K562 (cell line): Measurements from ENCODE around the gene CD9. TPM values are rescaled to one million over a fixed set of nuclear protein-coding genes. Genes with fewer than 3 reads are reported as not detected.

Experiments
- ATAC-seq: fragments of 200-7000 bp; cut with Tn5 transposase; 3 replicates; pipeline ENCODE4 v1.9.1; 2020; ENCODE audit warnings: moderate library complexity
- BruUV-seq: library from RNA; stranded (reverse); fragments of 400-500 nt; replicated peaks from 2 replicates; lab custom pipeline; 2021; lab: Mats Ljungman, UMichigan
- CTCF ChIA-PET: fragments of 300-600 bp; formaldehyde crosslinking; extraction: SDS; loops from one replicate; lab custom pipeline; 2021; ENCODE audit warnings: low intra/inter-chr PET ratio; lab: Yijun Ruan, JAX
- POLR2A ChIA-PET: fragments of 300-600, 350-650 bp; sonication (Branson Sonifier 250); formaldehyde crosslinking; extraction: SDS; loops from one replicate; lab custom pipeline; 2021; ENCODE audit warnings: antibody characterized with exemption, inconsistent platforms; lab: Yijun Ruan, JAX
- DNase-seq, 4 experiments: peaks; one replicate each; pipeline versions ENCODE4 v3.0.0 to v3.0.0-alpha.2; 2011 to 2018; ENCODE audit warnings: low spot score in 3 of 4, mixed read lengths in 3 of 4; ENCODE audit errors: extremely low read depth in 1 of 4
- FAIRE-seq: peaks from 2 replicates; lab custom pipeline; 2011; peaks lifted over from hg19 to GRCh38; lab: Jason Lieb, UNC
- H2AFZ ChIP-seq: 2 replicates; pipeline ENCODE4 v1.6.0; 2011; ENCODE audit warnings: low read depth, low read length, control low read depth, inconsistent platforms
- H3K27ac ChIP-seq: fragments of 200-600 bp; 3 replicates; pipeline ENCODE4 v1.8.0; 2011; ENCODE audit warnings: low read depth, mild to moderate bottlenecking, control low read depth, inconsistent platforms, low read length, moderate library complexity, mixed read lengths; ENCODE audit errors: extremely low read depth
- H3K27me3 ChIP-seq, 2 experiments: fragments of 300-600 bp in 1 of 2; 2 replicates in 1 of 2; 3 replicates in 1 of 2; pipeline versions ENCODE4 v1.6.0 to v1.8.0; 2011; ENCODE audit warnings: inconsistent platforms in 2 of 2, low read length in 2 of 2, mild to moderate bottlenecking in 1 of 2, mixed read lengths in 1 of 2, moderate library complexity in 1 of 2; ENCODE audit not compliant: control insufficient read depth in 2 of 2, insufficient read depth in 2 of 2
- H3K36me3 ChIP-seq: fragments of 300-600 bp; 3 replicates; pipeline ENCODE4 v1.8.0; 2011; ENCODE audit warnings: mild to moderate bottlenecking, low read length, inconsistent platforms; ENCODE audit not compliant: control insufficient read depth, insufficient read depth
- H3K4me1 ChIP-seq, 2 experiments: fragments of 200-600 bp in 1 of 2; replicated peaks in 1 of 2; 2 replicates in 1 of 2; 3 replicates in 1 of 2; pipeline versions ENCODE4 v1.5.1 to v1.8.0; 2011; ENCODE audit warnings: inconsistent platforms in 2 of 2, low read length in 2 of 2, mild to moderate bottlenecking in 1 of 2, mixed read lengths in 1 of 2, moderate library complexity in 1 of 2; ENCODE audit not compliant: control insufficient read depth in 2 of 2, insufficient read depth in 2 of 2
- H3K4me2 ChIP-seq: 2 replicates; pipeline ENCODE4 v1.6.1; 2011; ENCODE audit warnings: low read length, control low read depth, inconsistent platforms, mixed read lengths; ENCODE audit not compliant: insufficient read depth
- H3K4me3 ChIP-seq: fragments of 200-600 bp; sonication (generic), shearing (Covaris generic); 2 replicates; pipeline ENCODE4 v1.5.1; 2016; ENCODE audit warnings: control low read depth, inconsistent platforms
- H3K79me2 ChIP-seq: fragments of 200-600 bp; 3 replicates; pipeline ENCODE4 v1.8.0; 2011; ENCODE audit warnings: low read length, inconsistent platforms; ENCODE audit not compliant: control insufficient read depth, insufficient read depth
- H3K9ac ChIP-seq, 2 experiments: 2 replicates each; pipeline versions ENCODE4 v1.6.0 to v1.6.1; 2011; ENCODE audit warnings: low read depth in 2 of 2, low read length in 2 of 2, control low read depth in 1 of 2, inconsistent platforms in 1 of 2, mild to moderate bottlenecking in 1 of 2, mixed read lengths in 1 of 2; ENCODE audit not compliant: insufficient read depth in 1 of 2
- H3K9me1 ChIP-seq: one replicate; pipeline ENCODE4 v1.6.0; 2011; ENCODE audit warnings: inconsistent platforms, mild to moderate bottlenecking, low read length, moderate library complexity; ENCODE audit not compliant: control insufficient read depth, insufficient read depth
- H3K9me3 ChIP-seq: replicated peaks from 2 replicates; pipeline ENCODE4 v1.5.1; 2011; ENCODE audit warnings: low read depth, low read length, inconsistent platforms; ENCODE audit not compliant: control insufficient read depth, insufficient read depth
- H4K20me1 ChIP-seq: replicated peaks from 2 replicates; pipeline ENCODE4 v1.6.1; 2011; ENCODE audit warnings: low read length, inconsistent platforms, mixed read lengths; ENCODE audit not compliant: control insufficient read depth, insufficient read depth
- ATF2 ChIP-seq: sonication (generic); formaldehyde crosslinking; IDR thresholded peaks from 2 replicates; pipeline ENCODE4 v1.8.1; 2022; ENCODE audit warnings: missing genetic modification reagents
- ELF2 ChIP-seq: fragments of 250-450 bp; sonication (Bioruptor Pico); IDR thresholded peaks from 2 replicates; pipeline ENCODE4 v1.5.0; 2021; ENCODE audit warnings: mild to moderate bottlenecking
- GATA2 ChIP-seq: sonication (generic); formaldehyde crosslinking; IDR thresholded peaks from 2 replicates; pipeline ENCODE4 v1.4.0; 2020; ENCODE audit warnings: mild to moderate bottlenecking, missing genetic modification reagents
- NFIC ChIP-seq: fragments of 450-650 bp; IDR thresholded peaks from 2 replicates; pipeline ENCODE4 v1.6.1; 2017; ENCODE audit warnings: mild to moderate bottlenecking, inconsistent platforms
- NUFIP1 ChIP-seq: fragments of 450-650 bp; IDR thresholded peaks from 2 replicates; pipeline ENCODE4 v1.6.1; 2018; ENCODE audit not compliant: partially characterized antibody
- SMARCA4 ChIP-seq: fragments of 450-650 bp; IDR thresholded peaks from 2 replicates; pipeline ENCODE4 v1.6.1; 2016
- SMARCE1 ChIP-seq: fragments of 450-650 bp; IDR thresholded peaks from 2 replicates; pipeline ENCODE4 v1.7.1; 2016; ENCODE audit warnings: mild to moderate bottlenecking
- THAP7 ChIP-seq: fragments of 250-450 bp; sonication (Bioruptor Pico); IDR thresholded peaks from 2 replicates; pipeline ENCODE4 v1.5.0; 2021
- ZNF740 ChIP-seq, 3 experiments: fragments of 200-800 bp in 1 of 3; sonication (Bioruptor generic) in 1 of 3; sonication (generic) in 1 of 3; formaldehyde crosslinking in 1 of 3; IDR thresholded peaks; 2 replicates each; pipeline versions ENCODE4 v1.6.1 to v1.8.0; 2016 to 2022; ENCODE audit warnings: mild to moderate bottlenecking in 2 of 3, missing compliant biosample characterization in 2 of 3, missing genetic modification characterization in 2 of 3, missing genetic modification reagents in 1 of 3
- WGBS: fragments of 100-300 bp; shearing (Covaris generic); methylation state at CpG from one replicate; pipeline ENCODE4 v1.1.6; 2016; ENCODE audit warnings: low coverage, mixed read lengths; ENCODE audit not compliant: insufficient coverage; ENCODE audit errors: missing lambda C conversion rate; 5-methylcytosine and 5-hydroxymethylcytosine counted together
- in situ Hi-C: fragments of 300-500 bp; cut with MboI; formaldehyde crosslinking; loops from 4 replicates; pipeline ENCODE4 v1.15.0; 2018; ENCODE audit warnings: inconsistent platforms, mixed read lengths
- intact Hi-C: fragments of 100-400 bp; cut with micrococcal nuclease; formaldehyde crosslinking; loops from 2 replicates; pipeline ENCODE4 v1.14.2; 2022
- polyA plus RNA-seq, 8 experiments: library from polyadenylated mRNA; depleted of rRNA in 4 of 8; stranded (reverse) in 5 of 8; unstranded in 3 of 8; fragments of >200 nt; fragmentation: Nextera tagmentation in 2 of 8; fragmentation: Illumina TruSeq in 1 of 8; extraction: Ambion mirVana in 2 of 8; extraction: Trizol in 1 of 8; gene quantifications; 2 replicates each; pipeline versions ENCODE4 v1.2.1 to v1.2.3, GENCODE V29; 2011 to 2014; ENCODE audit warnings: inconsistent platforms in 1 of 8, missing spikeins in 1 of 8
- total RNA-seq, 7 experiments: library from RNA; depleted of rRNA in 6 of 7; stranded (reverse); fragments of >200 nt in 6 of 7; fragmentation: Illumina TruSeq in 2 of 7; extraction: Trizol in 2 of 7; gene quantifications; 2 replicates each; pipeline versions ENCODE4 v1.2.1 to v1.2.3, GENCODE V29; 2011 to 2021; ENCODE audit warnings: low replicate concordance in 1 of 7

CD9 gene
- total and polyA plus RNA-seq, 9 of the 15 experiments (the other 6 are each of a cell fraction or from before 2014, with no cell fraction given), result 0.43 to 5.6 (median 0.62) TPM

GRCh38 chr12:6200256-6201212 lies at the start of gene CD9 (continued):
- TF ChIP-seq ZNF740 (CRISPR knock-in tag; IDR thresholded peaks at IDR 0.05) (no peak), ZNF740 (tag; IDR thresholded peaks at IDR 0.05) (peak in 1 of 2 experiments; percentile 58; a peak in 1 of 4 replicates), THAP7 (CRISPR knock-in tag) (no peak), ELF2 (no peak)

DNA sequence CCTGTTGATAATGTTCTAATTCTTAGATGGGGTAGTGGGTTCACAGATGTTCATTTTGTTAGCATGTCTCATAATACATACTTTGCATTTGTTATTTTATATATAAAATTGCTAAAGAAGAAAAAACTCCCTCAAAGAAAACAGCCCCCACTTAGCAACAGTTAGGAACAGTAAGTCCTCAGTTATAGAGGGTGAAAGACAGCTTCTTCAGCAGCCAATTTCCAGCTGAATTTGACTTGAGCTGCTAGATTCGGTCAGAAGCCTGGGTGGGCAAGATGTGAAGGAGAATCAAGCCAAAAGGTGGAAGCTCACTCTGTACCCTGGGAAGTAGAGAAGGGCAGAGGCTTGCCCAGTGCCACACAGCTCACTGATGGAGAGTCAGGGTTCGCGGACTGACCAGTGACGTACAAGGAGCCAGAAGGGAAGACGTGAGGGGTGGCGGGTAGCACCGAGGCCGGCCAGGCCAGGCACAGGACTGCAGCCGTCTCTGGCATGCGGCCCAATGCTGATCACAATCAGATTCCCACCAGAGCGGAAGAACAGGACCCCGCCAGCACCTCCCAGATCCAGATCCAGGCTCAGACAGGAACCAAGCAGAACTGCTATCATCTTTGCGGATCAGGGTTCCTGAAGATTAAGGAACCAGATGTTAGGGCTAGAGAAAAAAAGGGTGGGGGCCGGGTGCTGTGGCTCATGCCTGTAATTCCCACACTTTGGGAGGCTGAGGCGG lies 45.3 kb upstream of the CD9 start:
- Histone ChIP-seq H3K9me1 (no peaks in the 10 kb centered on the region), H3K4me3 (no peak overlapping the region), H2AFZ (peak overlapping the region; percentile 55), H3K4me2 (peak overlapping the region; percentile 3; the same call in 1 of the 2 replicates), H3K27me3 (no peaks in the 10 kb centered on the region), H3K79me2 (no peaks in the 10 kb centered on the region), H3K4me1 (peaks cover 0 to 16% of the 10 kb centered on the region in 2 experiments; a peak in 3 of 5 replicates), H3K9ac (peak overlapping the region in 1 of 2 experiments; percentile 53; a peak in 1 of 4 replicates), H3K9me3 (no peaks in the 10 kb centered on the region), H3K36me3 (no peaks in the 10 kb centered on the region), H3K27ac (no peak overlapping the region), H4K20me1 (no peaks in the 10 kb centered on the region)
- ATAC-seq (no peak), FAIRE-seq (no peak), DNase-seq (peak in 1 of 4 experiments; percentile 9)
- intact Hi-C loops (no loop called here), in situ Hi-C loops (no loop called here)
- ChIA-PET CTCF (no interaction called here), POLR2A (interaction anchor here (0.6 kb wide), 1 partner anchor 163 kb away, joined by 3 read pairs; no protein-coding TSS in a partner anchor)
- no TSS peak for BruUV-seq
- WGBS, result 8% methylated on average over 15 of the region's 15 CpGs
- TF ChIP-seq SMARCA4 (0 out of 2 replicates have a peak, but pooled peaks have one; percentile 16), GATA2 (peak; percentile 40; the same call in 1 of the 2 replicates), SMARCE1 (peak; percentile 62; the same call in 1 of the 2 replicates), ATF2 (no peak), NFIC (peak; percentile 63), NUFIP1 (no peak)
